Measurements from ENCODE around the gene RERE.

RERE gene

DNA sequence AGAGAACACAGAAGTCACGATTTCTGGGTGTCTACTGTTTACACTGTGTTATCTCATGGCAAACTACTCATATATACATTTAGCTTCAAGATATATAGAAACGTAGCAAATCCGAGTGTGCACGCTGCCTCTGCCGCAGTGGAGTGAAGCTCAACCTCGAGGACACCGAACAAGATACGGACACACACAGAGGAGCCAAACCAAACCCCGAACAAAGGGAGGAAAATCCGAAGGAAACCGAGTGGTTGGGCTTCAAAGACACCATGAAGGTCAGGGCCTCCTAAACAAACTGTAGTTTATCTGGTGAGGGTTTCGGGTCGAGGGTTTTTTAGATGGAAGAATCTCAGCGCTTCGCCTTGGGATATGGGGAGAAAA is 465.0 kb downstream of the RERE start:
- no peak for DNase-seq (ENCODE audit: low read depth in 2 of 2)

DNA sequence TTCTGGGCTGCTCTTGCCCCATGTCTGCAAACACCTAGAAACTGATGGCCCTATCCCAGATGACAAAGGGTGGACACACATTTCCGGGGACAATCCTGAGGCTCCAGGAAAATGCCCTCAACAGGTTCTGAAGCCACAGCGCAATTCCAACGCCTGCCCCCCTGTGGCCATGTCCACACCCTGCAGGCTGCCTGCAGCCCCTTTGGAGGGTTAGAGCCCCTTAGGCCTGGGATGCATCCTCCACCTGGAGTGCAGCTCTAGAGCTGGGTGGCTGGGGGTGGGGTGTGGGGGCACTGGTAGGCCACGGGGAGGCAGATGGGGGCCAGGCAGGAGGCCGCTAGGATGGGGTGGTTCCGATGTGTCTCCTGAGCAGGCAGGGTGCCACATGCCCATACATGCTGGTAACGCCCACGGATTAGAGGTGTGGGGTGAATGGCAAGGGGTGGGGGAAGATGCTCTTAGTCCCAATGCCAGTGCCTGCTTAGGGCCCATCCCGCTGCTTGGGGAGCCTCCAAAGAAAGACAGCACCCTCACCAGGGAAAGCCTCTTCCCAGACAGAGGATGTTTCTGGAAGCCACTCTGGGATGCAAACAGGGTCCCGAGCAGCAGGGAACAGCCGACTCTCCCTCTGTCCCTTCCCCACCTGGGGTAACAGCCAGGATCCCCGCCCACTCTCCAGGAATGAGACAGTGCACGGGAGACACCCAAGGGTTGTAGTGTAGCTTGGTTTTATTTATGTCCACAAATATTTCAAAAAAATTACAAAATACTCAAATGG is 465.6 kb downstream of the RERE start:
- no peak for DNase-seq (ENCODE audit: low read depth in 2 of 2)

DNA sequence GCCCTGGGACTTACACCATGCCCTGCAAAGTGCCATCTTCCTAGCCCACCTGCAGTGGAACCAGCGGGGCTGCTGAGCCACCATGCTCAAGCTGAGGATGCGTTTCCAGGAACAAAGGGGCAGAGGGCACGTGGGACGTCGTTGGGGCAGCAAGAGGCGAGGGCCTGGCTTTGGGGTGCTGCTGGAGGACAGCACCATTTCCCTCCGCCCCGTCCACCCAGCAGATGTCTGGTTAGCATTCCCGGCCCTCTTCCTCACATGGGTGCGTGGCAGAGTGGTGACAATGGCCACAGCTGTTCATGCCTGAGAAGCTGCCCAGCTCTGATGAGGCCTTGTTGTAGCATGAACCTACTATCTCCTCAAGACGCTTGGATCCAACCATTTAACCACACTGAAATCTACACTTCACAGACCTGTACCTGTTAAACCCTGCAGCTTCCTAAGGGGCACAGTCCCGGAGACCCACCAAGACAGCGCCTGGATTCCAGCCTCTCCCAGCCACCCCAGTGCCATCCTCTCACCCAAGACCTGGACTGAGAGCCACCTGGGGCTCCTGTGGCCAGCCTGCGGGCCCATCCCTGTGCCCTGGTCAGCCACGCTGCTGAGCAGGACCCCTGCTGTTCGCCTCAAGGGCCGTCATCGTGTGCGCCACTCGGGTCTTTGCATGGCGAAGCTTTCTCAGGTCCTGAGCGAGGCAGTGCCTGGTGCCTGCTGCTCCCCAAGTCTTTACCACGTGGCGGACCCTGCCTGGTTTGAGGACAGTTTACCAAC is 466.3 kb downstream of the RERE start:
- DNase-seq (ENCODE audit: low read depth in 2 of 2) = no peak

DNA sequence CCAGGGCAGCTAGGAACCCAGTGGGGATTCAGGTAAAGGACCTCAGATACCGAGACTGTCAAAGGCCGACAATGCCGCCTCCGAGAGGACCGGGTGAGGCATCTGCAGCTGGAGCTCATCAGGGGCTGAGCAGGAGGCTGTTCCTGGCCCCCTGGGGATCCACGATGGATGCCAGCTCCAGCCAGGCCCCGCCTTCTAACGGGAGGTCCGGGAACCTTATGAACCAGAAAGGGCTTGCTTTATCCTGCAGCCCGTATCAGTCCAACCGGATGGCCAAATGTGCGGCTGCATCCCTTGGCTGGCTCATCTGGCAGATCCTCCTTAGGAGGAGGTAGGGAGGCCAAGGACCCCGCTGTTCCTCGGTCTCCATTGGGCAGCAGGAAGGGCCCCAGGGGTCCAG is 467.5 kb downstream of the RERE start:
- no peak for DNase-seq (ENCODE audit: low read depth in 2 of 2)

DNA sequence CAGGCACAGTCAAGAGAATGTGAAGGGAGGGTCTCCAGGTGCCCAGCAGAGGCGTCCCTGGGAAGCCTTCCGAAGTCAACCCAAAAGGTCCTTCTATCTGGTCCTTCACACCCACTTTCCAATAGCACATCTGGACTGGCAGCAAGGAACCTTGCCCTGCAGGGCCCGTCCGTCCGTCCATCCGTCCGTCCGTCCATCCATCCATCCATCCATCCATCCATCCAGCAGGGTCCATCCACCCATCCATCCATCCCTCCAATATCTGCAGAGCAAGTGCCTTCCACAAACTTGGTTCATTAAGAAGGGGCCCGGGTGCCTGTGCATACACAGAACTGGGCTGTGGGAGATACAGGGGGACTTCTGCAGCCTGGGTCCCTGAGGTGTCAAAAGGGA is 468.0 kb downstream of the RERE start:
- no peak for DNase-seq (ENCODE audit: low read depth in 2 of 2)

DNA sequence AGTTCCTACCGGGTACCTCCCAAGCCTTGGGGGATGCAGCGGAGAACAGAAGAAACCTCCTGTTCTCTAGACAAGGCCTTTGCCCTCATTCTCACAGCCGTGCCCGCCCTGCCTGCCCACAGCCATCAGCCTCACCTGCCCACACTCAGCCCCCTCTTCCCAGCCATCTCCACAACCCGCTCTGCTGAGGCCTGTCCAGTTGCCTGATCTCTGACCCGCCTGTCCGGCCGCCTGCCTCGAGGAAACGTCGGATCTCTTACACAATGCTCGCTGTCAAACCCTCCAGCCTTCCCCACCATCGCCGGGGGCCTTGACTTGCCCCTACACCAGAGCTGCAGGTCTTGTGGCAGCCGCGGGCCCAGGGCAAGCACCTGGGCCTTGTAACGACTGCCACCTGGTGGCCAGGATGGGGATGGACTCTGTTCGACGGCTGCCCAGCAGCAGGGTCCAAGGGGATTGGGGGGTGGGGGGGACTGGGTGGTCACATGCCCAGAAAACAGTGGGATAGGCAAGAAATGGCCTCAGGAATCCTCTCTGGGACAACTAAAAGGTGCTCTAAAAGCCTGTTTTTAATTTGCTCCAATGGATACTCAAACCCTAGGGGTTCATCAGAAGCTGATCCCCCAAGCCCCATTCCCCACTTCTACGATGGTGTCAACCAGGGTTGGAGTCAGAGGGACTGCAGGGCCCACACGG is 468.5 kb downstream of the RERE start:
- peak; percentile 18 to 36 for DNase-seq (ENCODE audit: low read depth in 2 of 2)

DNA sequence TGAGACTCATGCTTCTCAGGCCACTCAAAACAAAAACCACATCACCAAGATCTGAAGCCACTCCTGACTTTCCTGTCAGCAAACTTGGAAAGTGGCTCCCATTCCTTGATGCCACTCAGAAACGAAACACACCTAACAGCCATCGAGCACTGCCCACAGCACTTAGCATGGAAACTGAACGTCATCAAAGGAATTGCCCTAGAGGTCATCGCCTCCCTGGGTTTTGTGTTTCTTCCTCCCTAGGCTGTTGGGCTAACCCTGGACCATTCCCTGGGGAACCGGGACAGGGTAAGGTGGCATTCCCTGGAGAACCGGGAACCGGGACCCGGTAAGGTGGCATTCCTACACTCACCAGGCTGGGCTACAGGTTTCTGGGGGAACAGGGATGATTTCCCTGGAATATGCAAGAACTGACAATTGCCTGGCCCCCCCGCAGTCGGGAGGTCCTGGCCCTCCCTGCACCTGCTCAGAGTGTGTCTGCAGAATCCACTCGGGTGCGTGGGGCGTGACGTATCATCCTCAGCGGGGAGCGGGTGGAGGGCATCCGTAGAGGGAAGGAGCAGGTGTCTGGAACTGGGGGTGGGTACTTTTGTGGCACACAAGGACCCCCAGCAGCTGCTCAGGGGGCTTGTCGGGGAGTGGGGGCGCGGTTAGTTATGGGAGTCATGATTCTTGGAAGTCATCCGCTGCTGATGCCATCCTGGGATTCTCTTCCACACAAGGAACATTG is 469.2 kb downstream of the RERE start:
- DNase-seq (ENCODE audit: low read depth in 2 of 2) = no peak

DNA sequence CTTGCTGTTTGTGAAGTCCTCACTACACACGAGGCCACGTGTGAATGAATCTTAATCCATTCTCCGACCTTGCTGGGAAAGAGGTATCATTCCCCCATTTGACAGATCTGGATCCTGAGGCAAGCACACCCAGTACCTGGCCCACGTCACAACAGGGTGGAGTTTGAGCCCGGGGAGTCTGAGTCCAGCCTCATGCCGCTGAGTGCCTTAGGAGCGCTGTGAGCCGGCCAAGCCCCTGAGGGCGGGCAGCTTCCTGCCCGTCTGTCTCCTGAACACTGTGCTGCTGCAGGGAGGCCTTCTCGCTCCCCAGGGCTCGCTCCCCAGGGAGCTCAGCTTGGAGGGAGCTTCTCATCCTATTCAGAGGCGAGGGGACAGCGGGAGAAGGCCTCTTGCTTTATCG is 469.8 kb downstream of the RERE start:
- DNase-seq (ENCODE audit: low read depth in 2 of 2) = no peak

DNA sequence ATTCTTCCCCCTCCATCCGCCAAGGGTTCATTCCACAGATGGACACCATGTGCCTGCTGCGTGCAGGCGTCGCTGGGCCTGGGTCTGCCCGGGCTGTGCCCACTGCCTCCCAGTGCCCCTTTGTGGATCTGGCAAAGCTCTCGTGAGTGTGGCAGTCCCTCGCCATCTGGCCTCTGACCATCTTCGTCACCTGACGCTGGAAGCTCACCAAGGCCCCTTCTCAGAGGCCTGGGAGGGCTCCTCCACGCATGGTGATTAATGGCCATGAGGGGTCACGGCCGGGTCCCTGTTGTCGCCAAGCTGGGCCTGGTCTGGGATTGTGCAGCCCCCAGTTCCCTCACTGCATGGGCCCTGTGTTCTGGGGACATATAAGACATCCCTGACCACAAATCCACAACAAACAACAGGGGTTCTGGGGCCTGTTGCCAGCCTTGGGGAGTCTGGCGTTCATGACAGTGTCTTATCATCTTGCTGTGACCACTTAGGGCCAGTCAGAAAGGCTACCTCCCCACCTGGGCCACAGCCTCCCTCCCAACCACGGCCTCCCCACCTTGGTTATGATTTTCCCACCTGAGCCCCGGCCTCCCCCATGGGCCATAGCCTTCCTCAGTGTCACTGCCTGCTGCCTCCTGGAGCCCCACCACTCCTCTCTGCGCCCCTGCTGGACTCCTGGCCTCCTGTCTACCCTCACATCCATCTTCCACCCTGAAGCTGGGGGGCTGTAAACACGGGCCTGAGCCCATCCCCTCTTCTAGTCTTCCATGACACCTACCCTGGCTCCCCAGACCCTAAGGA is 471.6 kb downstream of the RERE start:
- DNase-seq (ENCODE audit: low read depth in 2 of 2) = no peak

DNA sequence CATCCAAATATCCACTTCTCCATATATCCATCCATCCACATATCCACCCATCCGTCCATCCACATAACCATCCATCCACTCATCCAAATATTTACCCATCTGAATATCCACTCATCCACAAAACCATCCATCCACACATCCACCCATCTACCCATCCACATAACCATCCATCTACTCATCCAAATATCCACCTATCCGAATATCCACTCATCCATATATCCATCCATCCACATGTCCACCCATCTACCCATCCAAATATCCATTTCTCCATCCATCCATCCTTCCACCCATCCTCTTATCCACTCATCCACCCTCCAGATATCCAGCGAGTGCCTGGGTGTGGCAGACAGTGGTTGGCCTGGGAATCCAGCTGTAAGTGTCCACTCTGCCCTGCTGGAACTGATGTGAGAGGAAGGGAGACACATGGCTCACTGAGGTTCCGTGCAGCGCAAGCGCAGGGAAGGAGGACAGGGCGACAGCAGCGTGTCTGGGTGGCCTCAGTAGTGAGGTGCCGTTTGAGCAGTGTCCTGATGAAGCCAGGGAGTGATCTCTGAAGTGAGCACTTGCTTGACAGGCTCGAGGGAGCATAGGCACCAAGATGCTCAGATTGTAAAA is 472.4 kb downstream of the RERE start:
- no peak for DNase-seq (ENCODE audit: low read depth in 2 of 2)

DNA sequence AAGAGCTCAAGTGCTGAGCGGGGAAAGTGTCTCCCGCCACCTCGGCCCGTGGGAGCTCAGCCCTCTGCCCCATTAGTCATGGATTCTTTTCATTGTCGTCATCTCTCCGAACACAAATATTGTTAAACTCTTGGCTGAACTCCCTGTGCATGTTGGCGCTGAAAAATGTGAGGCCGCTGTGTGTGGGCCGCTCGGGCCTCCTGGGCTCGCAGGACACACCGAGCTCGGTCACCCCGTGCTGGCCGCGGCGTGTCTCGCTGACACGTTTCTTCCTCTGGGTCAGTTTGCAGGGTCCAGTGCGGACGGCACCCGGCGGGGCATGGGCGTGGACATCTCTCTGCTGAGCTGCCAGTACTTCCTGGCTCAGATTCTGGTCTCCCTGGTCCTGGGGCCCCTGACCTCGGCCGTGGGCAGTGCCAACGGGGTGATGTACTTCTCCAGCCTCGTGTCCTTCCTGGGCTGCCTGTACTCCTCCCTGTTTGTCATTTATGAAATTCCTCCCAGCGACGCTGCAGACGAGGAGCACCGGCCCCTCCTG is 473.9 kb downstream of the RERE start:
- no peak for DNase-seq (ENCODE audit: low read depth in 2 of 2)

DNA sequence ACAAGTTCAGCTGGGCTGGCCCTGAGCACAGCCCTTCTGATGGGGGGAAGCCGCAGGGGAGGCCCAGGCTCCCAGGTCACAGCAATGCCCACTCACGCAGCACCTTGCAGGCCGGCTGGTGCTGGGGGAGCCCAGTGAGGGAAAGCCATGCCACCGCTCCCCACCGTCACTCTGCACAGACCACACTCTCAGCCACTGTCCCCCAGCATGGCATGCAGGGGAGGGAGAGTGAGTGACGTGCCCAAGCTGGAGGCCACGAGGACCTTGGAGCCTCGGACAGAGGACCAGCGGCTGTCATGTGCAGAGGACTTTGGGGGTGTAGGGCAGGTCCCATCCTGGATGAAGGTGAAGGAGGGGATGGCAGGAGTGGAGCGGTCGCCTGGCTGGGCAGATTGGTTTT is 474.4 kb downstream of the RERE start:
- no peak for DNase-seq (ENCODE audit: low read depth in 2 of 2)

DNA sequence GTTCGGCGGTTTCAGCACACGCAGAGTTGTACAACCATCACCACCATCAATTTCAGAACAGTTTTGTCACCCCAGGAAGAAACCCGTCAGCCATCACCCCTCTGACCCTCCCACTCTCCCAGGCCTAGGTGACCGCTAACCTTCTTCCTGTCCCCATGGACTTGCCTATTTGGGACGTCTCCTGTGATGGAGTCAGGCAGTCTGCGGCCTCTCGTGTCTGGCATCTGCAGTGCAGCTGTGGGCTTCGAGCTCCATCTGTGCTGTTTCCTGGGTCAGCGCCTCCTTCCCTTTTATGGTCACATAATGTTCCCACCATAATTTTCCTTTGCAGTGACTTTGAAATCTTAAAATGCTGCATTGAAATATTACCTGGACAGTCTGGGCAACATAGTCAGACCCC is 475.1 kb downstream of the RERE start:
- DNase-seq (ENCODE audit: low read depth in 2 of 2) = no peak

DNA sequence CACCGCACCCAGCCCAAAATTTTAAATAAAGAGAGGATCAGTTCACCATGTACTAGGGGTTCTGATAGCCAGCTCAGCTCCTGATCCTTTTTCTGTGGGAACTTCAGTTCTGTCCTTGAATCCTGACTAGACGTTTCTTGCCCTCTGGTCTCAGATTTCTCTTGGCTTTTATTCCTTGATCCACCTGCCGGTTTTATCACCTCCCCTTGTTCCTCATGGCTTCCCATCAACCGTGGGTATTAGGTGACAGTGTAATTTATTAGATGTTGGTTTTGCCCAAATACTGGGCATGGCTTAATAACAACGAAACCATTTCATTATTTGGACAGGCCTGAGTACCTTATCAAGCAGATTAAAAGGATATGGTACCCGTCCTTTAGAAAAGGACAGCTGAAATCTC is 477.0 kb downstream of the RERE start:
- no peak for DNase-seq (ENCODE audit: low read depth in 2 of 2)

DNA sequence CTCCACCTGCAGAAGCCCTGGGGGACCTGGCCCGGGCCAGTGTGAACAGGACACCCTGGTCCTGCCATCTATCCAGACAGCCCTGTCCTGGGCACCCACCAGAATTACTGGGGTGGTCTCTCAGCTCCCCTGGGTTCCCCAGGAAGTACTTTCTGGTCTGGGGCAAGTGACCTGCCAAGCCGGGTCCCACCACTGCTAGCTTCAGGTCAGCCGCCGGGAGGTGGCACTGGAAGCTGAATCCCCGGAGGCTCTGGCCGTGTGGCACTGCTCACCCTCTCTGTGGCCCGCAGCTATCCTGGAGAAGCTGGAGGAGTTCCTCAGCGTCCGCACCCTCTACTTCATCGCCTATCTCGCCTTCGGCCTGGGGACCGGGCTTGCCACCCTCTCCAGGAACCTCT is 478.2 kb downstream of the RERE start:
- DNase-seq (ENCODE audit: low read depth in 2 of 2) = no peak

DNA sequence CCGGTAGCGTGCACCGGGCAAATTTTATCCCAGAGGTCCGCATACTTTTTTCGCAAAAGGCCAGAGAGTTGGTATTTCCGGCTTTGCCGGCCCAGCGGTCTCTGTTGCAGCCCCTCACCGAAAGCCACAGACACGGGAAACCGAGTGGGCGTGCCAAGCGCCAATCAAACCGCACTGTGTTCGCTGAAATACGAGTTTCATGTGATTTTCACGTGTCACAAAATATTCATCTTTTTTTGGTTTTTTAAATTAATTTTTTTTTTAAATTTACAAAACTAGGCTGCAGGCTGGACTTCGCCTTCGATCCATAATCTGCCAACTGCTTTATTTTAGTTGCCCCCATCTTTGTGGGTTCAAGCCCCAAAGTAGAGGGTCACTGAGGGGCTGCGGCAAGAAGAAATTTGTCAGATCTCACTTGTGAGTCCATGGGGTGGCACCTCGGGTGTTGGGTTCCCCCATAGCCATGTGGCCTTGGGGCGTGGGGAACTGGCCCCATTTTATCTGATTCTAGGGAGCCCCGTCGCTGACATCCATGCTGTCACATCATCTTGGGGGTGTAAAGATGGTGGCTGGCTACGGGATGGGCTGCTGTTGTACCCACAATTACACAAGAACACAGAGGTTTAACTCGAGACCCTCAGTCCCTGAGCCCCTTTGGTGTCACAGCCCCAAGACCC is 478.8 kb downstream of the RERE start:
- no peak for DNase-seq (ENCODE audit: low read depth in 2 of 2)

DNA sequence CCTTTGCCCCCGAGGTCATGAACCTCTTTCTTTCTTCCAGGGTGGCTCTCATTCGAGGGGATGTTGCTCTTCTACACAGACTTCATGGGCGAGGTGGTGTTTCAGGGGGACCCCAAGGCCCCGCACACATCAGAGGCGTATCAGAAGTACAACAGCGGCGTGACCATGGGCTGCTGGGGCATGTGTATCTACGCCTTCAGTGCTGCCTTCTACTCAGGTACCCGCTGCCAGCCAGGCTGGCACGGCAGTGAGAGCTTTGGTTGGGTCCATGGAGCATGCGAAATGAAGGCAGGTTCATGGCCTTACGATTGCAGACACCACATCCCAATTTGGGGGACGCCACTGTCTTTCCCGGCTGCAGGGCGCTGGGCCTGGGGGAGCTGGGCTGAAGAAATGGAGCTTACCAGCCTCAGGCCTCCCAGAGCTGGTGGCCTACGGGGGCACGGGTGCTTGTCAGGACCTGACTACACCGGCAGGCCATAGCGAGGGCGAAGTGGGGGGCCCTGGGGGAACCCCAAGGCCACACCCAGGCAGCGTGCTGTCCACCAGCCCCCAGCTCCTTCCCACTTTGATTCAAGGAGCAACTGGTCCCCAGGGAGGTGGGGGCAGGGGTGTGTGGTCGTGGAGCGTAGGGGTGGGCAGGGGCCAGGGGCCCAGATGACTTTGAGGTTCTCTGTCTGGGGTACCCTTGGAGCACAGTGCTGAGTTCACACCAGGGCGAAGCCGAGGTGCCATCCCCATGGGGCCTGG is 479.5 kb downstream of the RERE start:
- no peak for DNase-seq (ENCODE audit: low read depth in 2 of 2)

DNA sequence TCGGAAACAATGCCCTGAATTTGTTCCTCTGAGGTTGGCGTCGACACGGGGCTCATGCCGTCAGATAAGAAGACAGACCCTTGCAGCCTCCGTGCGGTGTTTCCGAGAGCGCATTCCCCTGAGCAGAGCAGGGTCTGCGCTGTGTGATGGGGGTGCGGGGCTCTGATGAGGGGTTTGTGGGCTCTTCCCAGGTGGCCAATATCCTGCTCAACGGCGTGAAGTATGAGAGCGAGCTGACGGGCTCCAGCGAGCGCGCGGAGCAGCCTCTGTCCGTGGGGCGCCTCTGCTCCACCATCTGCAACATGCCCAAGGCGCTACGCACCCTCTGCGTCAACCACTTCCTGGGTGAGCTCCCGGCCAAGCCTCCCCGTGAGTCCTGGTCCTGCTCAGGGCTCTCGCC is 482.2 kb downstream of the RERE start:
- no peak for DNase-seq (ENCODE audit: low read depth in 2 of 2)

DNA sequence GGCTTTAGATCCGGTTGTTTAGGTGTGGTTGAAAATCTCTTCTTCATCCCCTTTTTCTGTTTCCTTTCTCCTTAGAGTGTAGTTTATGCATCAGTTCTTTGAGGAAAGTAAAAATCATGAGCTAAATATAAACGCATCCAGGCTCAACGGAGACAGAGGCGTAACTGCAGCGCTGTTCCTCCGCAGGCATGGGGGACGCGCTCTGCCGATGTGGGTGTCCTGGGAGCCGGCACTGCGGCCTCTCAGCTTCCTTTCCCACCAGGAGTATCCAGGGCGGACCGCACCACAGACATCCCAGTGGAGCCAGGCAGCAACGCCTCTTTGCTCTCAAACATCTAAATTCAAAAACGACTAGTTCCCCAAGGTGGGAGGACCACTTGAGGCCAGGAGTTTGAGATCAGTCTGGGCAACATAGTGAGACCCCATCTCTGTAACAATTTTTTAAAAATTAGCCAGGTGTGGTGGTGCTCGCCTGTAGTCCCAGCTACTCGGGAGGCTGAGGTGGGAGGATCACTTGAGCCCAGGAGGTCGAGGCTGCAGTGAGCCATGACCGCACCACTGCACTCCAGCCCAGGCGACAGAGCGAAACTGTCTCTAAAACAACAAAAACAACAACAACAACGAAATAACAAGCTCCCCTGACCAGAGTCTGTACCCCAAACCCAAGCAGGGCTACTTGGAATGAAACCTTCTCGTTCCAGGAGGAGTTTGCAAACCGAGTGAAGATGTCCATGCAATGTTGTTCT is 483.2 kb downstream of the RERE start:
- no peak for DNase-seq (ENCODE audit: low read depth in 2 of 2)
